ENCODE measurements around the gene MYF6. TPM values are rescaled to one million over a fixed set of nuclear protein-coding genes. Genes with fewer than 3 reads are reported as not detected.

The MYF6 gene
- total RNA-seq, 1 experiment from 2014 or later = not detected

- DNase-seq (ENCODE audit: low spot score) = no peak
These were observed 49.4 kb downstream of the MYF6 start for GRCh38 chr12:80756875-80757274.

Other genes with a start within 250 kb of the MYF6 start
- gene MYF5, start 9.3 kb downstream of the MYF6 start, total RNA-seq (2014; rRNA removed; shearing (Covaris generic)) = not detected in 2 replicates
- gene LIN7A, start 230.3 kb downstream of the MYF6 start, total RNA-seq (2014; rRNA removed; shearing (Covaris generic)) = 0.21 and 1.2 TPM in 2 replicates